Left lung (tissue), 10 donors: ENCODE measurements around the gene SYNJ2. TPM values are rescaled to one million over a fixed set of nuclear protein-coding genes. Genes with fewer than 3 reads are reported as not detected.

Source experiments
- ATAC-seq: fragments of 200-7000 bp; cut with Tn5 transposase; one replicate; pipeline ENCODE4 v1.9.1; 2020; ENCODE audit warnings: moderate library complexity
- DNase-seq, 4 donors: peaks; one replicate each; pipeline ENCODE4 v3.0.0-alpha.2; 2013 to 2020
- H3K27ac ChIP-seq, 2 donors: fragments of 200-600 bp; sonication (generic) in 1 of 2; one replicate each; pipeline versions ENCODE4 v1.5.0 to v1.8.0; 2020 to 2021
- H3K27me3 ChIP-seq, 2 donors: fragments of 200-600 bp; sonication (generic) in 1 of 2; one replicate each; pipeline versions ENCODE4 v1.5.0 to v1.8.0; 2020 to 2021
- H3K36me3 ChIP-seq, 2 donors: fragments of 200-600 bp; sonication (generic) in 1 of 2; one replicate each; pipeline versions ENCODE4 v1.5.0 to v1.8.0; 2020 to 2021
- H3K4me1 ChIP-seq, 2 donors: fragments of 200-600 bp; one replicate each; pipeline ENCODE4 v1.8.0; 2021
- H3K4me3 ChIP-seq, 2 donors: fragments of 200-600 bp; sonication (generic) in 1 of 2; one replicate each; pipeline versions ENCODE4 v1.5.0 to v1.8.0; 2020 to 2021; ENCODE audit warnings: mild to moderate bottlenecking in 1 of 2
- H3K9me3 ChIP-seq, 2 donors: fragments of 200-600 bp; sonication (generic) in 1 of 2; one replicate each; pipeline versions ENCODE4 v1.5.0 to v1.8.0; 2020 to 2021
- intact Hi-C, 2 donors: fragments of 100-400 bp; cut with DNase I; formaldehyde crosslinking; loops; one replicate each; pipeline versions ENCODE4 v1.11.2 to v1.14.2; 2022
- polyA plus RNA-seq, 6 donors: library from polyadenylated mRNA; unstranded; fragments of 120-200 nt; gene quantifications; one replicate each; pipeline ENCODE4 v1.2.1, GENCODE V29; 2013; ENCODE audit not compliant: insufficient read length in 6 of 6
- total RNA-seq, 2 donors: library from RNA; stranded (reverse); fragmentation: NEBNext Ultra II Directional; extraction: Animal tissue kit (Norgen Biotek cat#: 25700); gene quantifications; one replicate each; pipeline ENCODE4 v1.2.1, GENCODE V29; 2021
- TF ChIP-seq, protein P1 (sequence below), 2 donors: fragments of 200-600 bp; sonication (generic) in 1 of 2; IDR thresholded peaks; one replicate each; pipeline versions ENCODE4 v1.5.0 to v1.8.0; 2021; ENCODE audit warnings: antibody characterized with exemption in 2 of 2
- donor health status: DM: no; HTN: yes; CAD: no.
- donor health status: DM: no; HTN: no; CAD: no.

The SYNJ2 gene
- total and polyA plus RNA-seq, 8 donors = 6.2 to 12.2 (median 7.5) TPM

DNA sequence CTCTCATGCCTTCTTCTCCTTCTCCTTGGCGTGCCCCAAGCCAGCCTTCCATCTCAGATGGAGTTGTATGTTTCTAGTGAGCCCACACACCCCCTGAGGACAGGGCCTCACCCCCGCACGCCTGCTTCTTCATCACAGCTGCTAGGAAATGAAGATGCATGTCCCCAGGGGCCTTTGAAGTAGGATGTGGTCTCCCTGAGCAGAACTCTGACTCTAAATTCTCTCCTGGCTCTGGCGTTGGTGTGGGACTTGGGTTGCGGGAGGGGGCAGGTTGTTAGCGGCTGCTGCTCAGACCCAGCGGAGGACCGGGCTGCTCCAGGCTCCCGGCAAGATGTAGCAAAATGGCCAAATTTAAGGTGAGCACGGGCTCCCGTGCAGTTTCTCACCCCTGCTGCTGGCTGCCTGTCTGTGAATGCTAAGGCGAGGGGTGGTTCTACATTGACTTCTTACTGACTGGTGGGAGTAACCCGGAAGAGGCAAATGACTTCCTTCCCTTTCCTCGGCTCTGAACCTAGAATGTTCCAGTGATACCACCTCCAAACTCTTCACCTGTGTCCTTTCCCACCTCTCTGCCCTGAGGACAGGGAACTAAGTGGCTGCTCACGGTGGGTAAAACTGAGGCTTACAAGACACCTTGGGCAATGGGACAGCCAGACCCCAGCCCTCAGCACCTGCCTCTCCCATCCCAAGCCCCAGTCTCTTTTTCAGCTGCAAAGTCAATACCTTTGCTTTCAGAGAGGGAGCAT, 8.8 kb downstream of the SYNJ2 start:
- intact Hi-C loops = no loop called here
- Histone ChIP-seq H3K9me3 (no peaks in the 10 kb centered on the region), H3K36me3 (no peaks in the 10 kb centered on the region), H3K4me1 (peaks cover 6 to 22% of the 10 kb centered on the region in 2 donors), H3K27me3 (no peaks in the 10 kb centered on the region), H3K4me3 (no peak overlapping the region), H3K27ac (no peak overlapping the region)
- TF ChIP-seq, protein P1, sequence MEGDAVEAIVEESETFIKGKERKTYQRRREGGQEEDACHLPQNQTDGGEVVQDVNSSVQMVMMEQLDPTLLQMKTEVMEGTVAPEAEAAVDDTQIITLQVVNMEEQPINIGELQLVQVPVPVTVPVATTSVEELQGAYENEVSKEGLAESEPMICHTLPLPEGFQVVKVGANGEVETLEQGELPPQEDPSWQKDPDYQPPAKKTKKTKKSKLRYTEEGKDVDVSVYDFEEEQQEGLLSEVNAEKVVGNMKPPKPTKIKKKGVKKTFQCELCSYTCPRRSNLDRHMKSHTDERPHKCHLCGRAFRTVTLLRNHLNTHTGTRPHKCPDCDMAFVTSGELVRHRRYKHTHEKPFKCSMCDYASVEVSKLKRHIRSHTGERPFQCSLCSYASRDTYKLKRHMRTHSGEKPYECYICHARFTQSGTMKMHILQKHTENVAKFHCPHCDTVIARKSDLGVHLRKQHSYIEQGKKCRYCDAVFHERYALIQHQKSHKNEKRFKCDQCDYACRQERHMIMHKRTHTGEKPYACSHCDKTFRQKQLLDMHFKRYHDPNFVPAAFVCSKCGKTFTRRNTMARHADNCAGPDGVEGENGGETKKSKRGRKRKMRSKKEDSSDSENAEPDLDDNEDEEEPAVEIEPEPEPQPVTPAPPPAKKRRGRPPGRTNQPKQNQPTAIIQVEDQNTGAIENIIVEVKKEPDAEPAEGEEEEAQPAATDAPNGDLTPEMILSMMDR (IDR thresholded peaks at IDR 0.05) = no peak
- DNase-seq = no peak
- no peak for ATAC-seq

DNA sequence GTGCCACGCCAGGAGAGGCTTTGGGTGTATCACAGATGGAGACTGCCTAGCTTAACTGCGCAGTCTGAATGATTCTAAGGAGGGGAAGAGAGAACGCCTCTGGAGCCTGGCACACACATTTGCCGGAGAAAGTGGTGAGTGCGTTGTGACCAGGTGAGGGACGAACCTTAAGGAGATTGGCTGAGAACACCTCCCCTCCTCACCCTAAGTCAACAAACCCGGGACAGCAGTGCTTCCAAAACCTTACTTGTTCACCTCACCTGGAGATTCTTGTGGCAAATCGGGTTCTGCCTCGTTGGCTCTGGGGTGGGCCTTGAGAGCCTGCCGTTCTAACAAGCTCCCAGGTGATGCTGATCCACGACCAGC, 9.4 kb downstream of the SYNJ2 start:
- Histone ChIP-seq H3K36me3 (no peaks in the 10 kb centered on the region), H3K4me3 (no peak overlapping the region), H3K4me1 (peaks cover 6 to 20% of the 10 kb centered on the region in 2 donors), H3K27ac (no peak overlapping the region), H3K27me3 (no peaks in the 10 kb centered on the region), H3K9me3 (no peaks in the 10 kb centered on the region)
- intact Hi-C loops = no loop called here
- ATAC-seq (no peak), DNase-seq (no peak)
- TF ChIP-seq, protein P1 (IDR thresholded peaks at IDR 0.05) = no peak

DNA sequence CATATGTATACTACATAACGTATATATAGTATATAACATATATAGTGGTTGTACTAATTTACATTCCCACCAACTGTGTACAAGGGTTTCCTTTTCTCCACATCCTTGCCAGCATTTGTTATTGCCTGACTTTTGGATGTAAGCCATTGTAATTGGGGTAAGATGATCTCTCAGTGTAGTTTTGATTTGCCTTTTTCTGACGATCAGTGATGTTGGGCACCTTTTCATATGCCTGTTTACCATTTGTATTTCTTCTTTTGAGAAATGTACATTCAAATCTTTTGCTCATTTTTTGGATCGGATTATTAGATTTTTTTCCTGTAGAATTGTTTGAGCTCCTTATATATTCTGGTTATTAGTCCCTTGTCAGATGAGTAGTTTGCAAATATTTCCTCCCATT, 11.4 kb downstream of the SYNJ2 start:
- Histone ChIP-seq H3K4me3 (no peak overlapping the region), H3K27me3 (no peaks in the 10 kb centered on the region), H3K4me1 (peaks cover 6 to 20% of the 10 kb centered on the region in 2 donors), H3K36me3 (no peaks in the 10 kb centered on the region), H3K9me3 (no peaks in the 10 kb centered on the region), H3K27ac (no peak overlapping the region)
- DNase-seq = no peak
- TF ChIP-seq, protein P1 (IDR thresholded peaks at IDR 0.05) = no peak
- no peak for ATAC-seq
- intact Hi-C loops = no loop called here

DNA sequence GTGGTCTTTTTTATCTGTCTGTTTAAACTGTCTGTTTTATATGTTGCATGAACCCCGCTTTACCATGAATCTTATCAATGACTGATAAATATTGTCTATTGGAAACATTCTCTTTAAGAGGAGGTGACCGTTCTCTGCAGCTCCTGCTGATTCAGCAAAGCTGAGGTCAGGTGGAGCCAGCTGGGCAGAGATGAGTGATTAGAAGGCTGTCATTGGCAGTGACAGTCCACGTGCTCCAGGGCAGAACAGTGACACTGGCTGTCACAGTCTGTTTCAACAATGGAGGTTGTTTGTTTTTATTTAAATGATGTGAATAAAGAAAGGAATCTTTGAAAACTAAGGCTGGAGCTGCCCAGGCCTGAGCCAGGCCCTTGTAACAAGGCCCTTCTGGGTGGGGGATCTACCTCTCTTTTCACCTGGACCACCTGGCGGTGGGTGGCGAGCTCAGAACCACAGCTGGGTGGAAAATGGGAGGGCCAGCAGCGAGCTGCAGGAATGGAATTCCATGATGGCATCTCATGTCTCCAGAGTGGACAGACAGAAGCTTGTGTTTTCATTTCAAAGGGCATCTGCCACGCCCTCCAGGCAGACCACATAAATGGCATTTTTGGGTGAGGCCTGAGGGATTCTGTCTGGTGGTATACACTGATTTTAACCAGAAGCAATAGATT, 12.6 kb downstream of the SYNJ2 start:
- H3K4me3 ChIP-seq = no peak overlapping the region
- H3K27me3 ChIP-seq = no peaks in the 10 kb centered on the region
- peak in 1 of 4 donors; percentile 16 for DNase-seq
- H3K27ac ChIP-seq = no peak overlapping the region
- H3K36me3 ChIP-seq = no peaks in the 10 kb centered on the region
- intact Hi-C loops = no loop called here
- no peaks in the 10 kb centered on the region for H3K9me3 ChIP-seq
- TF ChIP-seq, protein P1 (IDR thresholded peaks at IDR 0.05) = no peak
- no peak for ATAC-seq
- H3K4me1 ChIP-seq = peaks cover 6 to 17% of the 10 kb centered on the region in 2 donors

DNA sequence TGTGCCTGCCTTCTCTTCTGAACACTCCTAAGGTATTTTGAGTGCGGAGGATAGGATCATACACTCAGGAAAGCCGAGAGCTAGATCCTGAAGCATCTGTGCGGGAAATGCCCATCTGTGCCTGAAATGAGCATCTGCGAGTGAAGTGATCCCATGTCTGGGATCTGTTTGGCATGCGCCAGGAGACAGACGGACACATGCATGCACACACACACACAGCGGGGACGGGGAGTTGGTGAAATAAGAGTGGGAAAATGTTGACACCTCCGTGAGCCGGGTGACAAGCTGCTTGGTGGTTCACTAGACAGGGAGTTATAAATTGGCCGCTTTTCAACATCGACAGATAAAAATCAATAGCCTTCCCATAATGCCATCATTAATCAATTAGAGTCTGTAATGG, 13.8 kb downstream of the SYNJ2 start:
- intact Hi-C loops = no loop called here
- no peak overlapping the region for H3K27ac ChIP-seq
- H3K4me3 ChIP-seq = no peak overlapping the region
- ATAC-seq = no peak
- H3K36me3 ChIP-seq = no peaks in the 10 kb centered on the region
- H3K4me1 ChIP-seq = peaks cover 0 to 5% of the 10 kb centered on the region in 2 donors
- H3K27me3 ChIP-seq = no peaks in the 10 kb centered on the region
- DNase-seq = peak in 2 of 4 donors; percentile 10 to 43
- no peaks in the 10 kb centered on the region for H3K9me3 ChIP-seq
- TF ChIP-seq, protein P1 (IDR thresholded peaks at IDR 0.05) = no peak
